DOHH2 (cell line): ENCODE data around the gene UBE2Q1.

Experiments
- H3F3A ChIP-seq: fragments of 200-600 bp; sonication (generic), shearing (Covaris generic); 2 replicates; pipeline ENCODE4 v1.6.0; 2016; ENCODE audit warnings: antibody characterized with exemption, mild to moderate bottlenecking; ENCODE audit not compliant: control insufficient read depth, insufficient read depth
- H3K27ac ChIP-seq: fragments of 200-600 bp; sonication (generic); 2 replicates; pipeline ENCODE4 v1.5.1; 2014; ENCODE audit warnings: low read depth, mild to moderate bottlenecking, low read length, moderate library complexity
- H3K27me3 ChIP-seq: fragments of 200-600 bp; sonication (generic); 2 replicates; pipeline ENCODE4 v1.6.1; 2014; ENCODE audit warnings: mild to moderate bottlenecking, low read length, mixed read lengths; ENCODE audit not compliant: control insufficient read depth
- H3K36me3 ChIP-seq: fragments of 200-600 bp; sonication (generic); 2 replicates; pipeline ENCODE4 v1.6.1; 2014; ENCODE audit warnings: mild to moderate bottlenecking, low read length, moderate library complexity, mixed read lengths; ENCODE audit not compliant: control insufficient read depth
- H3K4me1 ChIP-seq: fragments of 200-600 bp; sonication (generic); 2 replicates; pipeline ENCODE4 v1.6.1; 2014; ENCODE audit warnings: mild to moderate bottlenecking, low read length, mixed read lengths; ENCODE audit not compliant: control insufficient read depth
- H3K4me2 ChIP-seq: fragments of 200-600 bp; sonication (generic); 2 replicates; pipeline ENCODE4 v1.6.0; 2014; ENCODE audit warnings: mild to moderate bottlenecking, low read length, moderate library complexity
- H3K4me3 ChIP-seq: fragments of 200-600 bp; sonication (generic); 2 replicates; pipeline ENCODE4 v1.5.1; 2014; ENCODE audit warnings: mild to moderate bottlenecking, low read length, mixed read lengths
- H3K79me2 ChIP-seq: fragments of 200-600 bp; sonication (generic); 2 replicates; pipeline ENCODE4 v1.6.1; 2014; ENCODE audit warnings: mild to moderate bottlenecking, low read length, mixed read lengths; ENCODE audit not compliant: control insufficient read depth
- H3K9me2 ChIP-seq: fragments of 200-600 bp; sonication (generic); replicated peaks from 2 replicates; pipeline ENCODE4 v1.6.1; 2014; ENCODE audit warnings: mild to moderate bottlenecking, low read length, mixed read lengths; ENCODE audit not compliant: control insufficient read depth
- H3K9me3 ChIP-seq: fragments of 200-600 bp; sonication (generic); 2 replicates; pipeline ENCODE4 v1.6.1; 2014; ENCODE audit warnings: antibody characterized with exemption, low read length, mixed read lengths; ENCODE audit not compliant: control insufficient read depth, insufficient read depth
- H4K20me1 ChIP-seq: fragments of 200-600 bp; sonication (generic); 2 replicates; pipeline ENCODE4 v1.6.0; 2014; ENCODE audit warnings: low read depth, mild to moderate bottlenecking, antibody characterized with exemption, low read length, moderate library complexity; ENCODE audit not compliant: control insufficient read depth, insufficient read depth
- EZH2phosphoT487 ChIP-seq: fragments of 200-600 bp; sonication (generic); IDR thresholded peaks from 2 replicates; pipeline ENCODE4 v1.6.1; 2017; ENCODE audit warnings: borderline replicate concordance, mild to moderate bottlenecking, antibody characterized with exemption, low read length, moderate library complexity, mixed read lengths
- TF ChIP-seq, protein P1 (sequence below): fragments of 200-600 bp; sonication (generic); IDR thresholded peaks from one replicate; pipeline ENCODE4 v1.5.1; 2014; ENCODE audit warnings: antibody characterized with exemption, mild to moderate bottlenecking, low read depth, low read length; ENCODE audit not compliant: poor library complexity, severe bottlenecking

UBE2Q1 gene

DNA sequence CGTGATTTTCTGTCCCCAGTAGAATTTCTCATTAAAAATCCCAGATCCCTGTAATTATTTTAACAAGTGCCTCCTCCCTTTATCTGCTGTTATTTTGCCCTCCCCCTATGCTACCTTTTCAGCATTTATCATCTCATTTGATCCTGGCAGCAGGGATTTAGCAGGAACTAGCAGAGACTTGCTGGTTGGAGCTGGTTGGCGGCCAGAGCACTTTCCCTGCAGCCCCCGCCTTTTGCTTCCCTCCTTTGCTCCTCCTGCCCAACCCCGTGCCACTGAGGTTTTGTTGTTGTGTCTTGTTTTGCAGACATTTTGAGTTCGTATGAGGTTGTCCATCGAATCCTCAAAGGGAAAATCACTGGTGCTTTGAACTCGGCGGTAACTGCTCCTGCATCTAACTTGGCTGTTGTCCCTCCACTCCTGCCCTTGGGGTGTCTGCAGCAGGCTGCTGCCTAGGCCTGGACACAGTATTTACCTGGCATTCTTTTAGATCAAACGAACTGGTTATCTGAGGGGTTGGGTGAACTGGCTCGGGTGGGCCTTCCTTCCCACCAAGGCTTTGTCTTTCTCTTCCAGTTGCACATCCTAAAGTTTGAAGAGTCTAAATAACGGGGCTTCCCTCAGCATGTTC is 11.2 kb downstream of the UBE2Q1 start:
- Histone ChIP-seq H3K27ac (no peak overlapping the region), H3K9me2 (no peaks in the 10 kb centered on the region), H3F3A (peaks cover 17% of the 10 kb centered on the region; the same call in 1 of the 2 replicates), H3K4me2 (no peak overlapping the region), H4K20me1 (peaks cover 5% of the 10 kb centered on the region; the same call in 1 of the 2 replicates), H3K79me2 (no peaks in the 10 kb centered on the region), H3K4me1 (no peaks in the 10 kb centered on the region), H3K27me3 (0 out of 2 replicates have a peak, but pooled peaks cover 4% of the 10 kb centered on the region), H3K9me3 (no peaks in the 10 kb centered on the region), H3K4me3 (no peak overlapping the region), H3K36me3 (peaks cover 44% of the 10 kb centered on the region)
- TF ChIP-seq, protein P1, sequence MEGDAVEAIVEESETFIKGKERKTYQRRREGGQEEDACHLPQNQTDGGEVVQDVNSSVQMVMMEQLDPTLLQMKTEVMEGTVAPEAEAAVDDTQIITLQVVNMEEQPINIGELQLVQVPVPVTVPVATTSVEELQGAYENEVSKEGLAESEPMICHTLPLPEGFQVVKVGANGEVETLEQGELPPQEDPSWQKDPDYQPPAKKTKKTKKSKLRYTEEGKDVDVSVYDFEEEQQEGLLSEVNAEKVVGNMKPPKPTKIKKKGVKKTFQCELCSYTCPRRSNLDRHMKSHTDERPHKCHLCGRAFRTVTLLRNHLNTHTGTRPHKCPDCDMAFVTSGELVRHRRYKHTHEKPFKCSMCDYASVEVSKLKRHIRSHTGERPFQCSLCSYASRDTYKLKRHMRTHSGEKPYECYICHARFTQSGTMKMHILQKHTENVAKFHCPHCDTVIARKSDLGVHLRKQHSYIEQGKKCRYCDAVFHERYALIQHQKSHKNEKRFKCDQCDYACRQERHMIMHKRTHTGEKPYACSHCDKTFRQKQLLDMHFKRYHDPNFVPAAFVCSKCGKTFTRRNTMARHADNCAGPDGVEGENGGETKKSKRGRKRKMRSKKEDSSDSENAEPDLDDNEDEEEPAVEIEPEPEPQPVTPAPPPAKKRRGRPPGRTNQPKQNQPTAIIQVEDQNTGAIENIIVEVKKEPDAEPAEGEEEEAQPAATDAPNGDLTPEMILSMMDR: no peak
- no peak for TF ChIP-seq EZH2phosphoT487

DNA sequence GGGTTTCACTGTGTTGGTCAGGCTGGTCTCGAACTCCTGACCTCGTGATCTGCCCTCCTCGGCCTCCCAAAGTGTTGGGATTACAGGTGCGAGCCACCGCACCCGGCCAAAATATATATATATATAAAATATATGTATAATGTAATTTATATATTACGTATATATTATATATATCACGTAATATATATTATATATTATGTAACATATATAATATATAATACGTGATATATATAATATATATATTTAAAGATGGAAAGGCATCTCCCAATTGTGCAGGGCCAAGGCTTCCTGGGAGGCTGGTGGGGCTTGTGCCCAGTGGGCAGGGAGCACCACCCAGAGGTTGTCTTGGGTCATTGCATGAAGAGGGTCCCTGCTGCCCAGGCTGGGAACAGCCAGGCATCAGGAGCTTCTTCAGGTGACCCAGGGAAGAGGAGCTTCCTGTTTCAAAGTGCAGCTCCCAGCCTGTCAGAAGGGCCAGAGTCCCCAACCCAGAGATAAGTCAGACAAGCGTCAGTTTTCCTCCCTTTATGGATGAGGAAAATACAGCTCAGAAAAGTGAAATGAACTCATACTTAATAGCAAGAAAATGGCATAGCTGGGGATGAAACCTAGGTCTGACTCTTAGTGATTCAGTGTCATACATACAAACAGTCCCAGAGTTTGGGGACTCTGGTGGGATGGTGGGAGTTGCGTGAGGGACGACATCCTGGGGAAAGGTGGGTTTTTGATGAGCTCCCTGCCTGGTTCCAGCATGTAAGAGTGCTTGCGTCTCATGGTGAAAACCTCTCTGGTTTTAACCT is 12.0 kb downstream of the UBE2Q1 start:
- peaks cover 17% of the 10 kb centered on the region; the same call in 1 of the 2 replicates for H3F3A ChIP-seq
- H3K9me3 ChIP-seq: no peaks in the 10 kb centered on the region
- peaks cover 4% of the 10 kb centered on the region; the same call in 1 of the 2 replicates for H4K20me1 ChIP-seq
- 0 out of 2 replicates have a peak, but pooled peaks cover 8% of the 10 kb centered on the region for H3K27me3 ChIP-seq
- H3K9me2 ChIP-seq: no peaks in the 10 kb centered on the region
- H3K36me3 ChIP-seq: peaks cover 36% of the 10 kb centered on the region
- TF ChIP-seq EZH2phosphoT487: no peak
- TF ChIP-seq, protein P1: peak; percentile 74
- H3K4me3 ChIP-seq: no peak overlapping the region
- H3K4me1 ChIP-seq: no peaks in the 10 kb centered on the region
- H3K27ac ChIP-seq: no peak overlapping the region
- H3K79me2 ChIP-seq: no peaks in the 10 kb centered on the region
- no peak overlapping the region for H3K4me2 ChIP-seq

DNA sequence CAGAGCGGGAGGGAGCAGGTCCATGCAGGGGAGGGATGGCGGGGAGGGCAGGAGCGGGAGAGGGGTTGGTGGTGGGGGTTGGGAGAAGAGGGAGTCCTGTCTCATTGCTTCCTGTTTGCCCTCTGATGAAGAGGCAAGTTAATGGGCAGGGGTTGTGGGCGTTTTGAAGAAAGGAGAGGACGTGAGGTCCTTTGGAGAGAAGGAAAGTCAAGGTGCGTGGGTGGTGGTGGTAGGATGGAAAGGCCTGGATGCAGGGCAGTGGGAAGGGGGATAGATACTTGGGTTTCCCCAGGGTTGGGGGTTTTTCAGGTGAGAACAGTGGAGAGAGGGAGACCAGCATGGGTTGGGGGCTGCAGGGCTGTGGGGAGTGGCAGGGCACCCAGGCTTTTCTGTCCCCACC is 17.2 kb downstream of the UBE2Q1 start:
- H3K27me3 ChIP-seq: peaks cover 15% of the 10 kb centered on the region; the same call in 1 of the 2 replicates
- H3K9me3 ChIP-seq: no peaks in the 10 kb centered on the region
- H3F3A ChIP-seq: no peaks in the 10 kb centered on the region
- no peaks in the 10 kb centered on the region for H4K20me1 ChIP-seq
- no peak overlapping the region for H3K4me2 ChIP-seq
- no peaks in the 10 kb centered on the region for H3K9me2 ChIP-seq
- TF ChIP-seq, protein P1: no peak
- TF ChIP-seq EZH2phosphoT487: no peak
- no peak overlapping the region for H3K27ac ChIP-seq
- no peaks in the 10 kb centered on the region for H3K36me3 ChIP-seq
- H3K4me1 ChIP-seq: no peaks in the 10 kb centered on the region
- no peak overlapping the region for H3K4me3 ChIP-seq
- no peaks in the 10 kb centered on the region for H3K79me2 ChIP-seq
